Activated naive CD4-positive, alpha-beta T cell treated with anti-CD3 and anti-CD28 coated beads, Interleukin-2, amount 10 ng/mL, durations not matched to agents 7 days and 5 days (primary cell): ENCODE data around the gene UNC93B1.
A peak's percentile ranks its signal among the peaks of the same experiment; 100 is the strongest.
"Not testable (repeated sequence)": the region's sequence is repeated elsewhere in the genome, so short reads cannot be mapped to it uniquely, and the experiment has no call there.

Experiments used
- CTCF ChIA-PET: fragments of 350-600 bp; sonication (Branson Sonifier 250); formaldehyde crosslinking; loops from one replicate; lab custom pipeline; 2021; ENCODE audit warnings: antibody characterized with exemption; lab: Charles Lee
- DNase-seq: peaks from one replicate; pipeline ENCODE4 v3.0.0-alpha.2; 2020
- H3K27ac Mint-ChIP-seq: one replicate; pipeline ENCODE4 v1.8.0; 2021; ENCODE audit warnings: mild to moderate bottlenecking, moderate library complexity, mixed read lengths
- H3K27me3 Mint-ChIP-seq: one replicate; pipeline ENCODE4 v1.8.0; 2021; ENCODE audit warnings: mild to moderate bottlenecking, mixed read lengths
- H3K36me3 Mint-ChIP-seq: one replicate; pipeline ENCODE4 v1.8.0; 2021; ENCODE audit warnings: mixed read lengths
- H3K4me1 Mint-ChIP-seq: one replicate; pipeline ENCODE4 v1.8.0; 2021; ENCODE audit warnings: mixed read lengths
- H3K4me3 Mint-ChIP-seq: one replicate; pipeline ENCODE4 v1.8.0; 2021; ENCODE audit warnings: mild to moderate bottlenecking, moderate library complexity, mixed read lengths
- H3K9me3 Mint-ChIP-seq: one replicate; pipeline ENCODE4 v1.8.0; 2021; ENCODE audit warnings: mixed read lengths

The UNC93B1 gene

GRCh38 chr11:67999201-67999629, 4.7 kb downstream of the UNC93B1 start:
- DNase-seq = no peak
- Mint-ChIP-seq H3K27ac (no peak overlapping the region), H3K36me3 (peaks cover 10% of the 10 kb centered on the region), H3K4me1 (peaks cover 59% of the 10 kb centered on the region), H3K4me3 (no peak overlapping the region), H3K9me3 (no peaks in the 10 kb centered on the region), H3K27me3 (peaks cover 4% of the 10 kb centered on the region)
- CTCF ChIA-PET = no interaction called here

DNA sequence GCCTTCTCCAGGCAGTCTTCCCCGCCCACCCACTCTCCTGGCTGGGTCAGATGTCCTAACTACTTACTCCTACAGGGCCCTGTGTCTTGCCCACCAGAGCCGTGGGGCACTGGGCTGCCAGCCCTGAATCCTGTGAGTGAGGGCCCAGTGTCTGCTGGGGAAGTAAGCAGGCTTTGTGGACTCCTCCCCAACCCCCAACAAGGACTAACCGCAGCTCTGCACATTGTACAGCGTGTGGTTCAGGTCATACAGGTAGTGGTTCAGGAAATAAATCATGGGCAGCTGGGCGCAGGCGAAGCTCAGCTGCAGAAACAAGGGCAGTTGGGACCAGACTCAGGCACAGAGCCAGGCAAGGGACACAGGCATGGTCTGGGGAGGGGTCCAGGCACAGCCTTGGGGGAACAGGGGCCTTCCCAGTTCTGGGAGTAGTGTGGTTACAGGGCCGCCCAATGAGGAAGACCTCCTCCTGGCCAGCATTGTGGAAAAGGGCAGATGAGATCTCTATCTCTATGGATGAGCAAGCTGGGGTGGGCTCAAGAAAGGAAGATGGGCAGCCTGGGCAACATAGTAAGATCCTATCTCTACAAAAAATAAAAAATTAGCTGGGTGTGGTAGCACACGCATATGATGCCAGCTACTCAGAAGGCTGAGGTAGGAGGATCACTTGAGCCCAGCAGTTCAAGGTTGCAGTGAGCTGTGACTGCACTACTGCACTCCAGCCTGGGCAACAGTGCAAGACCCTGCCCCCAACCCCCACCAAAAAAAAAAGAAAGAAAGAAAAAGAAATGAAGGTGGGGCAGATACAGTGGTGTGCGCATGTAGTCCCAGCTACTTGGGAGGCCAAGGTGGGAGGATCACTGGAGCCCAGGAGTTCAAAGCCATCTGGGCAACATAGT, 5.5 kb downstream of the UNC93B1 start:
- peak; percentile 60 for DNase-seq
- Mint-ChIP-seq H3K4me3 (peak overlapping the region; percentile 44), H3K27me3 (peaks cover 4% of the 10 kb centered on the region), H3K27ac (peak overlapping the region; percentile 58), H3K36me3 (peaks cover 11% of the 10 kb centered on the region), H3K4me1 (peaks cover 63% of the 10 kb centered on the region), H3K9me3 (no peaks in the 10 kb centered on the region)
- CTCF ChIA-PET = no interaction called here

DNA sequence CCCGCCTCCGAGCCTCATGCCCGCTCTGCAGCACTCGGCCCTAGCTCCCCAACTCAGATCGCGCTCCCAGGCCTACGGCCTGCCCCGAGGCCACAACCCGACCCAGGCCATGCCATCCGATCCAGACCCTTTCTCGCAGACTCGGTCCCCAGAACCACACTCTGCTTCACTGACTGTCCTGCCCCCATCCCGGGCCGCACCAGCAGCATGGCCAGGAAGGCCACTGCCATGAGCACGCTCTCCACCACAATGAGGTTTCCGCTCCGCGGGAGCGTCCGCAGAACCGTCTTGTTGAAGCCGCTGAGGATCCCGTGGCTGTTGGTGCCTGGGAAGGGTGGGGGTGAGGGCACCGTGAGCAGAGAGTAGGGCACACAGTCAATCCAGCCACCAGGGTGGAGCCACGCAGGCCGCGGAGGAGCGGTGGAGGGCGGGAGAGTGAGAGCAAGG, 6.4 kb downstream of the UNC93B1 start:
- peaks cover 11% of the 10 kb centered on the region for H3K36me3 Mint-ChIP-seq
- H3K9me3 Mint-ChIP-seq = no peaks in the 10 kb centered on the region
- H3K4me1 Mint-ChIP-seq = peaks cover 56% of the 10 kb centered on the region
- CTCF ChIA-PET = no interaction called here
- no peak for DNase-seq
- no peak overlapping the region for H3K27ac Mint-ChIP-seq
- H3K4me3 Mint-ChIP-seq = no peak overlapping the region
- H3K27me3 Mint-ChIP-seq = no peaks in the 10 kb centered on the region

GRCh38 chr11:67996622-67997474, 7.0 kb downstream of the UNC93B1 start:
- Mint-ChIP-seq H3K9me3 (no peaks in the 10 kb centered on the region), H3K36me3 (peaks cover 11% of the 10 kb centered on the region), H3K27me3 (peaks cover 2% of the 10 kb centered on the region), H3K27ac (no peak overlapping the region), H3K4me3 (no peak overlapping the region), H3K4me1 (peaks cover 51% of the 10 kb centered on the region)
- DNase-seq = peak; percentile 56
- CTCF ChIA-PET = no interaction called here

DNA sequence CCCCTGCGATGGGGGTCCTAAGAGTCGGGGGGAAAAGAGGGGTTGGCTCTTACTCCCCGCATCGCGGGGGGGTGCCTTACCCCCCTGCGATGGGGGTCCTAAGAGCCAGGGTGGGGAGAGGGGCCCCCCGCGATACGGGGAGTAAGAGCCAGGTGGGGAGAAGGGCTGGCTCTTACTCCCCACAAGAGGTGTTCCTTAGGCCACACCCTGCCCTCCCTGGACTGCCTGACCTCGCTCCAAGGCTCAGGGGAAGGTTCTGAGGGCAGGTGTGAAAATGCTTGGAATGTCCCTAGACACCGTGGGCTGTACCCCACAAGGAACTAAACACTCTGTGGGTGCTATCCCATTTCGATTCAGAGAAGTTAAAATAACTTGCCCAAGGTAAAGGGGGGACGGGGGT, 7.8 kb downstream of the UNC93B1 start:
- no peak for DNase-seq
- CTCF ChIA-PET = no interaction called here
- Mint-ChIP-seq H3K4me1 (peaks cover 51% of the 10 kb centered on the region), H3K27ac (no peak overlapping the region), H3K4me3 (no peak overlapping the region), H3K36me3 (peaks cover 11% of the 10 kb centered on the region), H3K27me3 (peaks cover 4% of the 10 kb centered on the region), H3K9me3 (no peaks in the 10 kb centered on the region)

GRCh38 chr11:67995579-67995978, 8.3 kb downstream of the UNC93B1 start:
- H3K9me3 Mint-ChIP-seq, CTCF ChIA-PET, DNase-seq, H3K4me3 Mint-ChIP-seq, H3K27me3 Mint-ChIP-seq, H3K27ac Mint-ChIP-seq: not testable (repeated sequence)
- Mint-ChIP-seq H3K4me1 (peaks cover 51% of the 10 kb centered on the region), H3K36me3 (peaks cover 11% of the 10 kb centered on the region)

DNA sequence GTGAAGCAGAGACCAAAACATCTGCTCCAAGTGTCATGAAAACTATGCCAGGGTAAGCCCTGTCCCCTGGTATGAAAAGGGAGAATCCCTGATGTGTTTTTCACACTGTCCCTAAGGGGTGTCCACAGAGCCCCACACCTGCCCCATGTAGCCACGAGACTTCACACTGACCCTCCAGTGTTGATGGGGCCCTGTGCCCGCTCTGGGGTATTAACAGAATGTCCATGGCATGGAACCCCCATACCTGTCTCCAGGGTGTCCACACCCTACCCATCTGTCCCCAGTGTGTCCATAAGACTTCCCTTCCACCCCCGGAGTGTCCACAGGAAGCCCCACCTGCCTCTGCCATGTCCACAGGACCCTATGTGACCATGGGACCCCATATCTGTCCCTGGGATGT, 8.8 kb downstream of the UNC93B1 start:
- H3K9me3 Mint-ChIP-seq, DNase-seq, H3K4me3 Mint-ChIP-seq, H3K27me3 Mint-ChIP-seq, CTCF ChIA-PET, H3K27ac Mint-ChIP-seq: not testable (repeated sequence)
- Mint-ChIP-seq H3K36me3 (peaks cover 11% of the 10 kb centered on the region), H3K4me1 (peaks cover 48% of the 10 kb centered on the region)

GRCh38 chr11:67994387-67994786, 9.5 kb downstream of the UNC93B1 start:
- CTCF ChIA-PET = interaction anchor here (0.9 to 1.6 kb wide), 4 partner anchors 8 to 149 kb away, joined by 3 to 4 read pairs (median 4); no protein-coding TSS in a partner anchor
- H3K4me3 Mint-ChIP-seq, DNase-seq, H3K27me3 Mint-ChIP-seq, H3K27ac Mint-ChIP-seq, H3K9me3 Mint-ChIP-seq: not testable (repeated sequence)
- peaks cover 45% of the 10 kb centered on the region for H3K4me1 Mint-ChIP-seq
- peaks cover 13% of the 10 kb centered on the region for H3K36me3 Mint-ChIP-seq

GRCh38 chr11:67993821-67994220, 10.1 kb downstream of the UNC93B1 start:
- peaks cover 13% of the 10 kb centered on the region for H3K36me3 Mint-ChIP-seq
- CTCF ChIA-PET = interaction anchor here (0.9 to 1.6 kb wide), 4 partner anchors 9 to 149 kb away, joined by 3 to 4 read pairs (median 4); no protein-coding TSS in a partner anchor

GRCh38 chr11:67991347-67992121, 12.4 kb downstream of the UNC93B1 start:
- H3K4me3 Mint-ChIP-seq, DNase-seq, H3K27me3 Mint-ChIP-seq, CTCF ChIA-PET, H3K36me3 Mint-ChIP-seq, H3K27ac Mint-ChIP-seq, H3K9me3 Mint-ChIP-seq: not testable (repeated sequence)
- peaks cover 21% of the 10 kb centered on the region for H3K4me1 Mint-ChIP-seq

More at GRCh38 chr11:67993821-67994220, 10.1 kb downstream of the UNC93B1 start:
- H3K4me3 Mint-ChIP-seq, H3K9me3 Mint-ChIP-seq, H3K27me3 Mint-ChIP-seq: not testable (repeated sequence)
- H3K4me1 Mint-ChIP-seq = peaks cover 43% of the 10 kb centered on the region
- DNase-seq = peak; percentile 81
- H3K27ac Mint-ChIP-seq = peak overlapping the region; percentile 58

DNA sequence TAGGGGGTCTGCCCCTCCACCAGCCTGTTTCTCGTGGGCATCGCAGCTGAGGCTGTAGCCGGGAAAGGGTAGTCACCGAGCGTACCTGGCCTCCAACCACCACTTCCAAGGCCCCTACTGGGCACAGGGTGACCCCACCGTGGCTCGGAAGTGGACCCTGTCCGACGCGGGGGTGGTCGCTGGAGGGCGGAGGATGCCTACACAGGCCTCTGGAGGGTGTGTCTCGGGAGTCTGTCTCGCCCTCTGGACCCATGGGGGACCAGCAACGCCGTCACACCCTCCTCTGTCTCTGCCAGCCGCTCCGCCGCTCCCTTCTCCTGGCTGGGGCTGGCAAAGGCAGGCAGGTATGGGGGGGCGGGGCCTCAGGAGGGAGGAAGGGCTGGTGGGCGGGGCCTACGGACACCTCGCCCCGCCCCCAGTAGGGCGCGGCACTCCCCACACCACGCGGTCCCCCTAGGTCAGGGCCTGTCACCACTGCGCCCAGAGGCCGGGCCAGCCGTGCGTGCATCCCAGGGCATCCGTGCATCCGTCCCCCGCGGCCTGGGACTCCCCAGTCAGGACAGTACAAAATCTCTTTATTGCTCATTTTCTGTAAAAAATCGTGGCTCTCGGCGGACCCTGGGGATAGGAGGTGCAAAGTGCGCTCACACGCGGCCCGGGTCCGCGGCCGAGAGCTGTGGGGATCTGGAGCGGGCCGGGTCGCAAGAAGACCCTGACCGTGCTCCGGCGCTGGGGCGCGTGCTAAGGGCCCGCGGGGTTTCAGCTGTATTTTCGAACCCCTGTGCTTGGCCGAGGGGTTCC, 13.2 kb downstream of the UNC93B1 start:
- peaks cover 16% of the 10 kb centered on the region for H3K4me1 Mint-ChIP-seq
- H3K36me3 Mint-ChIP-seq, CTCF ChIA-PET, H3K27ac Mint-ChIP-seq, DNase-seq, H3K9me3 Mint-ChIP-seq, H3K4me3 Mint-ChIP-seq, H3K27me3 Mint-ChIP-seq: not testable (repeated sequence)

- H3K36me3 Mint-ChIP-seq, DNase-seq, CTCF ChIA-PET, H3K27ac Mint-ChIP-seq, H3K4me1 Mint-ChIP-seq, H3K4me3 Mint-ChIP-seq, H3K9me3 Mint-ChIP-seq: not testable (repeated sequence)
- peaks cover 16% of the 10 kb centered on the region for H3K27me3 Mint-ChIP-seq
Observed at GRCh38 chr11:67985302-67985701, 18.6 kb downstream of the UNC93B1 start.

- Mint-ChIP-seq H3K27ac (no peak overlapping the region), H3K27me3 (peaks cover 15% of the 10 kb centered on the region), H3K4me3 (no peak overlapping the region), H3K36me3 (no peaks in the 10 kb centered on the region), H3K4me1 (no peaks in the 10 kb centered on the region), H3K9me3 (no peaks in the 10 kb centered on the region)
- CTCF ChIA-PET = no interaction called here
- DNase-seq = no peak
Observed at GRCh38 chr11:67983951-67984350, 19.9 kb downstream of the UNC93B1 start.
